Measurements from ENCODE around the gene OR4C6.

The OR4C6 gene

GRCh38 chr11:55661901-55662300 is at the start of gene OR4C6:
Gene OR4C6, plus strand, starts transcription at chr11:55662201. Its CDS starts 2,966 bp downstream, at chr11:55665167.
- no peak within 1 kb of the TSS for H2AFZ ChIP-seq (ENCODE audit: low read length, unreplicated experiment)
- no peaks in the 10 kb centered on the region for H3K27me3 ChIP-seq (ENCODE audit: insufficient read depth, low read length)
- H3K79me2 ChIP-seq (ENCODE audit: control insufficient read depth, insufficient read depth, low read length, unreplicated experiment) = no peaks in the 10 kb centered on the region
- H3K4me3 ChIP-seq (ENCODE audit: low read depth, low read length) = no peak within 1 kb of the TSS
- no peak within 1 kb of the TSS for H3K27ac ChIP-seq (ENCODE audit: low read depth, low read length)
- H3K4me1 ChIP-seq (ENCODE audit: control insufficient read depth, insufficient read depth, low read length, unreplicated experiment) = no peaks in the 10 kb centered on the region
- no peaks in the 10 kb centered on the region for H3K36me3 ChIP-seq (ENCODE audit: insufficient read depth, low read length)

GRCh38 chr11:55624531-55624930 is 37.5 kb upstream of the OR4C6 start:
- Histone ChIP-seq H3K4me1 (ENCODE audit: control insufficient read depth, insufficient read depth, low read length, unreplicated experiment) (no peaks in the 10 kb centered on the region), H3K36me3 (ENCODE audit: insufficient read depth, low read length) (no peaks in the 10 kb centered on the region), H3K27ac (ENCODE audit: low read depth, low read length) (no peak overlapping the region), H3K79me2 (ENCODE audit: control insufficient read depth, insufficient read depth, low read length, unreplicated experiment) (no peaks in the 10 kb centered on the region), H3K27me3 (ENCODE audit: insufficient read depth, low read length) (no peaks in the 10 kb centered on the region), H2AFZ (ENCODE audit: low read length, unreplicated experiment) (no peak overlapping the region), H3K4me3 (ENCODE audit: low read depth, low read length) (no peak overlapping the region)

GRCh38 chr11:55634813-55635212 is 27.2 kb upstream of the OR4C6 start, which contains the start of gene OR4P4:
Gene OR4P4, plus strand, starts transcription at chr11:55635113.
- no peaks in the 10 kb centered on the region for H3K4me1 ChIP-seq (ENCODE audit: control insufficient read depth, insufficient read depth, low read length, unreplicated experiment)
- H3K36me3 ChIP-seq (ENCODE audit: insufficient read depth, low read length) = no peaks in the 10 kb centered on the region
- H3K79me2 ChIP-seq (ENCODE audit: control insufficient read depth, insufficient read depth, low read length, unreplicated experiment) = no peaks in the 10 kb centered on the region
- H3K27me3 ChIP-seq (ENCODE audit: insufficient read depth, low read length) = no peaks in the 10 kb centered on the region
- H2AFZ ChIP-seq (ENCODE audit: low read length, unreplicated experiment) = no peak within 1 kb of the TSS
- no peak within 1 kb of the TSS for H3K27ac ChIP-seq (ENCODE audit: low read depth, low read length)
- no peak within 1 kb of the TSS for H3K4me3 ChIP-seq (ENCODE audit: low read depth, low read length)

- no peaks in the 10 kb centered on the region for H3K4me1 ChIP-seq (ENCODE audit: control insufficient read depth, insufficient read depth, low read length, unreplicated experiment)
- H3K79me2 ChIP-seq (ENCODE audit: control insufficient read depth, insufficient read depth, low read length, unreplicated experiment) = no peaks in the 10 kb centered on the region
- H3K27ac ChIP-seq (ENCODE audit: low read depth, low read length) = no peak within 1 kb of the TSS
- no peak within 1 kb of the TSS for H3K4me3 ChIP-seq (ENCODE audit: low read depth, low read length)
- H2AFZ ChIP-seq (ENCODE audit: low read length, unreplicated experiment) = no peak within 1 kb of the TSS
- H3K27me3 ChIP-seq (ENCODE audit: insufficient read depth, low read length) = no peaks in the 10 kb centered on the region
- no peaks in the 10 kb centered on the region for H3K36me3 ChIP-seq (ENCODE audit: insufficient read depth, low read length)
These were observed 14.0 kb upstream of the OR4C6 start, which contains the start of gene OR4S2 for GRCh38 chr11:55648027-55648426. Gene OR4S2, plus strand, starts transcription at chr11:55648327. Its CDS starts 2,577 bp downstream, at chr11:55650904.

GRCh38 chr11:55652560-55652959 is 9.4 kb upstream of the OR4C6 start:
- Histone ChIP-seq H3K27me3 (ENCODE audit: insufficient read depth, low read length) (no peaks in the 10 kb centered on the region), H3K79me2 (ENCODE audit: control insufficient read depth, insufficient read depth, low read length, unreplicated experiment) (no peaks in the 10 kb centered on the region), H3K36me3 (ENCODE audit: insufficient read depth, low read length) (no peaks in the 10 kb centered on the region), H3K4me1 (ENCODE audit: control insufficient read depth, insufficient read depth, low read length, unreplicated experiment) (no peaks in the 10 kb centered on the region), H3K4me3 (ENCODE audit: low read depth, low read length) (no peak overlapping the region), H2AFZ (ENCODE audit: low read length, unreplicated experiment) (no peak overlapping the region), H3K27ac (ENCODE audit: low read depth, low read length) (no peak overlapping the region)

- Histone ChIP-seq H3K4me1 (ENCODE audit: control insufficient read depth, insufficient read depth, low read length, unreplicated experiment) (no peaks in the 10 kb centered on the region), H3K36me3 (ENCODE audit: insufficient read depth, low read length) (no peaks in the 10 kb centered on the region), H3K79me2 (ENCODE audit: control insufficient read depth, insufficient read depth, low read length, unreplicated experiment) (no peaks in the 10 kb centered on the region), H2AFZ (ENCODE audit: low read length, unreplicated experiment) (no peak overlapping the region), H3K27ac (ENCODE audit: low read depth, low read length) (no peak overlapping the region), H3K4me3 (ENCODE audit: low read depth, low read length) (no peak overlapping the region), H3K27me3 (ENCODE audit: insufficient read depth, low read length) (no peaks in the 10 kb centered on the region)
These were observed 6.9 kb upstream of the OR4C6 start for GRCh38 chr11:55655096-55655495.

GRCh38 chr11:55658031-55658573 is 3.9 kb upstream of the OR4C6 start:
- no peak overlapping the region for H2AFZ ChIP-seq (ENCODE audit: low read length, unreplicated experiment)
- H3K27me3 ChIP-seq (ENCODE audit: insufficient read depth, low read length) = no peaks in the 10 kb centered on the region
- no peaks in the 10 kb centered on the region for H3K79me2 ChIP-seq (ENCODE audit: control insufficient read depth, insufficient read depth, low read length, unreplicated experiment)
- no peak overlapping the region for H3K27ac ChIP-seq (ENCODE audit: low read depth, low read length)
- H3K4me1 ChIP-seq (ENCODE audit: control insufficient read depth, insufficient read depth, low read length, unreplicated experiment) = no peaks in the 10 kb centered on the region
- no peaks in the 10 kb centered on the region for H3K36me3 ChIP-seq (ENCODE audit: insufficient read depth, low read length)
- H3K4me3 ChIP-seq (ENCODE audit: low read depth, low read length) = no peak overlapping the region

- Histone ChIP-seq H3K4me1 (ENCODE audit: control insufficient read depth, insufficient read depth, low read length, unreplicated experiment) (no peaks in the 10 kb centered on the region), H3K36me3 (ENCODE audit: insufficient read depth, low read length) (no peaks in the 10 kb centered on the region), H3K79me2 (ENCODE audit: control insufficient read depth, insufficient read depth, low read length, unreplicated experiment) (no peaks in the 10 kb centered on the region), H3K4me3 (ENCODE audit: low read depth, low read length) (no peak overlapping the region), H3K27ac (ENCODE audit: low read depth, low read length) (no peak overlapping the region), H2AFZ (ENCODE audit: low read length, unreplicated experiment) (no peak overlapping the region), H3K27me3 (ENCODE audit: insufficient read depth, low read length) (no peaks in the 10 kb centered on the region)
These were observed 3.4 kb upstream of the OR4C6 start for GRCh38 chr11:55658608-55659007.

- Histone ChIP-seq H3K4me1 (ENCODE audit: control insufficient read depth, insufficient read depth, low read length, unreplicated experiment) (no peaks in the 10 kb centered on the region), H3K4me3 (ENCODE audit: low read depth, low read length) (no peak overlapping the region), H3K79me2 (ENCODE audit: control insufficient read depth, insufficient read depth, low read length, unreplicated experiment) (no peaks in the 10 kb centered on the region), H3K36me3 (ENCODE audit: insufficient read depth, low read length) (no peaks in the 10 kb centered on the region), H3K27ac (ENCODE audit: low read depth, low read length) (no peak overlapping the region), H2AFZ (ENCODE audit: low read length, unreplicated experiment) (no peak overlapping the region), H3K27me3 (ENCODE audit: insufficient read depth, low read length) (no peaks in the 10 kb centered on the region)
These were observed 7.4 kb downstream of the OR4C6 start for GRCh38 chr11:55669376-55669775.

- H3K79me2 ChIP-seq (ENCODE audit: control insufficient read depth, insufficient read depth, low read length, unreplicated experiment) = no peaks in the 10 kb centered on the region
- H3K27me3 ChIP-seq (ENCODE audit: insufficient read depth, low read length) = no peaks in the 10 kb centered on the region
These were observed 11.9 kb downstream of the OR4C6 start for GRCh38 chr11:55673860-55674259.

GRCh38 chr11:55697817-55698216 is 35.8 kb downstream of the OR4C6 start:
- H3K4me3 ChIP-seq (ENCODE audit: low read depth, low read length) = no peak overlapping the region
- no peaks in the 10 kb centered on the region for H3K27me3 ChIP-seq (ENCODE audit: insufficient read depth, low read length)
- no peaks in the 10 kb centered on the region for H3K4me1 ChIP-seq (ENCODE audit: control insufficient read depth, insufficient read depth, low read length, unreplicated experiment)
- no peaks in the 10 kb centered on the region for H3K79me2 ChIP-seq (ENCODE audit: control insufficient read depth, insufficient read depth, low read length, unreplicated experiment)
- no peak overlapping the region for H3K27ac ChIP-seq (ENCODE audit: low read depth, low read length)
- no peaks in the 10 kb centered on the region for H3K36me3 ChIP-seq (ENCODE audit: insufficient read depth, low read length)
- H2AFZ ChIP-seq (ENCODE audit: low read length, unreplicated experiment) = no peak overlapping the region

More at GRCh38 chr11:55673860-55674259, 11.9 kb downstream of the OR4C6 start:
- no peaks in the 10 kb centered on the region for H3K36me3 ChIP-seq (ENCODE audit: insufficient read depth, low read length)
- no peak overlapping the region for H3K27ac ChIP-seq (ENCODE audit: low read depth, low read length)
- H2AFZ ChIP-seq (ENCODE audit: low read length, unreplicated experiment) = no peak overlapping the region
- H3K4me3 ChIP-seq (ENCODE audit: low read depth, low read length) = no peak overlapping the region
- no peaks in the 10 kb centered on the region for H3K4me1 ChIP-seq (ENCODE audit: control insufficient read depth, insufficient read depth, low read length, unreplicated experiment)

Data from ACC112 (cell line).